Endothelial cell of umbilical vein (primary cell): ENCODE results near the gene SCFD1. TPM values are rescaled to one million over a fixed set of nuclear protein-coding genes. Genes with fewer than 3 reads are reported as not detected.

Experiments used
- BruUV-seq: library from RNA; stranded (reverse); fragments of 400-500 nt; replicated peaks from 2 replicates; lab custom pipeline; 2021; lab: Mats Ljungman, UMichigan
- CTCF ChIA-PET: fragments of 300-600, 350-600 bp; sonication (Branson Sonifier 250); formaldehyde crosslinking; loops from one replicate; lab custom pipeline; 2021; ENCODE audit warnings: antibody characterized with exemption, inconsistent platforms; lab: Charles Lee
- POLR2A ChIA-PET: fragments of 300-600, 350-600 bp; sonication (Branson Sonifier 250); formaldehyde crosslinking; loops from one replicate; lab custom pipeline; 2021; ENCODE audit warnings: antibody characterized with exemption, inconsistent platforms; lab: Charles Lee
- DNase-seq: peaks from one replicate; pipeline ENCODE4 v3.0.0-alpha.2; 2011; ENCODE audit warnings: low read depth, low spot score
- FAIRE-seq: peaks from 2 replicates; lab custom pipeline; 2011; peaks lifted over from hg19 to GRCh38; lab: Jason Lieb, UNC
- H2AFZ ChIP-seq: 2 replicates; pipeline ENCODE4 v1.6.0; 2012; ENCODE audit warnings: low read depth, low read length, control low read depth, inconsistent platforms
- H3K27ac ChIP-seq: 2 replicates; pipeline ENCODE4 v1.5.1; 2011; ENCODE audit warnings: low read depth, mild to moderate bottlenecking, control low read depth, low read length, moderate library complexity; ENCODE audit not compliant: insufficient read depth
- H3K27me3 ChIP-seq, 2 experiments: 2 replicates each; pipeline versions ENCODE4 v1.6.0 to v1.6.1; 2011; ENCODE audit warnings: low read length in 2 of 2, mixed read lengths in 1 of 2; ENCODE audit not compliant: control insufficient read depth in 2 of 2, insufficient read depth in 2 of 2
- H3K36me3 ChIP-seq, 2 experiments: 2 replicates in 1 of 2; 3 replicates in 1 of 2; pipeline ENCODE4 v1.5.1; 2011; ENCODE audit warnings: low read length in 2 of 2, mild to moderate bottlenecking in 1 of 2, moderate library complexity in 1 of 2; ENCODE audit not compliant: control insufficient read depth in 2 of 2, insufficient read depth in 2 of 2; ENCODE audit errors: extremely low read depth in 1 of 2
- H3K4me1 ChIP-seq: 3 replicates; pipeline ENCODE4 v1.5.1; 2011; ENCODE audit warnings: mild to moderate bottlenecking, low read length; ENCODE audit not compliant: control insufficient read depth, insufficient read depth; ENCODE audit errors: extremely low read depth
- H3K4me2 ChIP-seq: 2 replicates; pipeline ENCODE4 v1.6.1; 2011; ENCODE audit warnings: low read length, control low read depth, mixed read lengths; ENCODE audit not compliant: insufficient read depth
- H3K4me3 ChIP-seq, 3 experiments: fragments of 200-600 bp in 1 of 3; sonication (generic), shearing (Covaris generic) in 1 of 3; replicated peaks in 1 of 3; 2 replicates each; pipeline ENCODE4 v1.5.1; 2011 to 2016; ENCODE audit warnings: control low read depth in 3 of 3, low read length in 3 of 3, mild to moderate bottlenecking in 2 of 3, inconsistent platforms in 1 of 3, low read depth in 1 of 3, moderate library complexity in 1 of 3; ENCODE audit not compliant: insufficient read depth in 1 of 3
- H3K79me2 ChIP-seq: 2 replicates; pipeline ENCODE4 v1.6.0; 2012; ENCODE audit warnings: low read length, inconsistent platforms; ENCODE audit not compliant: control insufficient read depth, insufficient read depth
- H3K9ac ChIP-seq: replicated peaks from 2 replicates; pipeline ENCODE3; 2011; ENCODE audit warnings: low read length, control low read depth; ENCODE audit not compliant: insufficient read depth; ENCODE audit errors: extremely low read depth
- H3K9me1 ChIP-seq: replicated peaks from 3 replicates; pipeline ENCODE4 v1.6.0; 2011; ENCODE audit warnings: mild to moderate bottlenecking, low read length; ENCODE audit not compliant: control insufficient read depth, insufficient read depth; ENCODE audit errors: extremely low read depth
- H3K9me3 ChIP-seq: replicated peaks from 2 replicates; pipeline ENCODE4 v1.5.1; 2012; ENCODE audit warnings: low read length, inconsistent platforms; ENCODE audit not compliant: control insufficient read depth, insufficient read depth
- H4K20me1 ChIP-seq: replicated peaks from 2 replicates; pipeline ENCODE3; 2011; ENCODE audit warnings: mild to moderate bottlenecking, low read length; ENCODE audit not compliant: control insufficient read depth, insufficient read depth; ENCODE audit errors: extremely low read depth
- GATA2 ChIP-seq: IDR thresholded peaks from 2 replicates; pipeline ENCODE4 v1.7.0; 2011; ENCODE audit warnings: low read depth, mild to moderate bottlenecking, moderate library complexity, mixed read lengths, low read length; ENCODE audit not compliant: insufficient read length, insufficient read depth
- JUN ChIP-seq: IDR thresholded peaks from 2 replicates; pipeline ENCODE4 v1.6.1; 2011; ENCODE audit warnings: borderline replicate concordance, low read depth; ENCODE audit not compliant: insufficient read length, insufficient read depth
- POLR2AphosphoS5 ChIP-seq: IDR thresholded peaks from 2 replicates; pipeline ENCODE4 v1.6.1; 2012; ENCODE audit warnings: low read depth, mild to moderate bottlenecking, control low read depth, low read length, moderate library complexity; ENCODE audit not compliant: insufficient read depth
- dilution Hi-C: fragments of 300-500 bp; cut with MboI; formaldehyde crosslinking; loops from one replicate; pipeline ENCODE4 v1.15.0; 2019; ENCODE audit warnings: low sequenced_read_pairs; ENCODE audit not compliant: extremely low pct_ligation_motif_present
- intact Hi-C: fragments of 100-400 bp; cut with micrococcal nuclease; formaldehyde crosslinking; loops from one replicate; pipeline ENCODE4 v1.10.0; 2022
- polyA plus RNA-seq, 4 experiments: library from polyadenylated mRNA; depleted of rRNA in 3 of 4; stranded (reverse) in 3 of 4; unstranded in 1 of 4; fragments of >200 nt; gene quantifications; 2 replicates each; pipeline versions ENCODE4 v1.2.1 to v1.2.3, GENCODE V29; 2011 to 2012; ENCODE audit warnings: missing spikeins in 1 of 4
- total RNA-seq: library from RNA; stranded (reverse); gene quantifications from 2 replicates; pipeline ENCODE4 v1.2.3, GENCODE V29; 2021

SCFD1 gene
- total and polyA plus RNA-seq, 2 donors (not counting 3 experiments of a cell fraction or from before 2014, with no cell fraction given), result 21.3 to 59.9 TPM

DNA sequence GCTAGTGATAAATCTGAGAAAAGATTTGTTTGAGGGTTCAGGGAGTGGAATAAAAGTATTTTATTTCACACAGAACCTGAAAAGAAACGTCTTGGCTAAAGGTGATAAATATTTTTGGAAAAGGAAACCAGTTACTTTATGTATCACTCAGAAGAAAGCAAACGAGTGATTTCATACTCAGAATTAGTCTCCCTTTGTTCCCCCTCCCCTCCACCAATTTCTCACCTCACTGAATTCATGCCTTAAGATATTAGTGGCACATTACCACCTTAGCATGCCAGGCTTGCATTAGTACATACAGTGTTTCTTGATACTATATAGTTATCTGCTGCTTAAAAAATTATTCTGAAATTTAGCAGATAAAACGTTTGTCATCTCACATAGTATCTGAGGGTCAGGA, 35.0 kb upstream of the SCFD1 start:
- Histone ChIP-seq H3K36me3 (peaks cover 0 to 17% of the 10 kb centered on the region in 2 experiments), H3K27ac (no peak overlapping the region), H3K27me3 (no peaks in the 10 kb centered on the region), H3K4me3 (no peak overlapping the region), H3K4me1 (no peaks in the 10 kb centered on the region), H3K9me3 (no peaks in the 10 kb centered on the region), H3K79me2 (peaks cover 81% of the 10 kb centered on the region), H3K9me1 (no peaks in the 10 kb centered on the region), H4K20me1 (no peaks in the 10 kb centered on the region), H3K4me2 (no peak overlapping the region), H3K9ac (no peak overlapping the region), H2AFZ (no peak overlapping the region)
- intact Hi-C loops (no loop called here), dilution Hi-C loops (no loop called here)
- no peak for FAIRE-seq
- POLR2A ChIA-PET, result no interaction called here
- TF ChIP-seq POLR2AphosphoS5, result no peak
- BruUV-seq, result no TSS peak
- DNase-seq, result no peak
- CTCF ChIA-PET, result interaction anchor here (1.0 kb wide), 1 partner anchor 65 kb away, joined by 3 read pairs; no protein-coding TSS in a partner anchor

DNA sequence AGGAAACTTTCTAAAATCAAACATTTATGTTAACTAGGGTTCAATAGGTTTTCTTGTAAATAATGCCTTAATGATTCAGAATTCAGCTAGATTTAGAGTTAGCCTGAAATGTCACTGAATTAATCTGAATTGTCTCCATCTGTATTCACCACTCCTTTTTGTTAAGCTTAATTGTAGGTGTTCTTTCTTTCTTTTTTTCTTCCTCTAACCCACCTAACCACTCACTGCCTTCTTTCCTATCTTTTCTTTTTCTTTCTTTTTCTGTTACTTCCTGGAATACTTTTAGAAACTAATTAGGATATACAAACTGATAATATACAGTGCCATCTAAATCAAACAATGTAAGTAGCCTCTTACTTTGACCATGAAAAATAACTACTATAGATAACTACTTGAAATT, 33.2 kb upstream of the SCFD1 start:
- Histone ChIP-seq H4K20me1 (no peaks in the 10 kb centered on the region), H3K4me1 (no peaks in the 10 kb centered on the region), H3K9me3 (no peaks in the 10 kb centered on the region), H3K4me2 (no peak overlapping the region), H3K4me3 (no peak overlapping the region), H3K27me3 (no peaks in the 10 kb centered on the region), H3K27ac (no peak overlapping the region), H3K79me2 (peaks cover 69% of the 10 kb centered on the region), H3K9me1 (no peaks in the 10 kb centered on the region), H3K36me3 (peaks cover 0 to 13% of the 10 kb centered on the region in 2 experiments), H2AFZ (no peak overlapping the region), H3K9ac (no peak overlapping the region)
- CTCF ChIA-PET, result no interaction called here
- no peak for FAIRE-seq
- dilution Hi-C loops (no loop called here), intact Hi-C loops (no loop called here)
- no TSS peak for BruUV-seq
- no peak for TF ChIP-seq GATA2
- no peak for TF ChIP-seq JUN
- POLR2A ChIA-PET, result interaction anchor here (0.9 kb wide), 1 partner anchor 455 kb away, joined by 3 read pairs; no protein-coding TSS in a partner anchor
- DNase-seq, result no peak
